OCI-LY1 (cell line): ENCODE measurements around the gene SLC16A14.

Experiments used
- H2AFZ ChIP-seq: fragments of 200-600 bp; sonication (generic), shearing (Covaris generic); 2 replicates; pipeline ENCODE4 v1.6.0; 2014; ENCODE audit warnings: antibody characterized with exemption, mild to moderate bottlenecking, low read length
- H3F3A ChIP-seq: fragments of 200-600 bp; sonication (generic), shearing (Covaris generic); 2 replicates; pipeline ENCODE4 v1.6.0; 2014; ENCODE audit warnings: mild to moderate bottlenecking, antibody characterized with exemption, low read length, moderate library complexity; ENCODE audit not compliant: insufficient read depth
- H3K27ac ChIP-seq: fragments of 200-600 bp; sonication (generic); 2 replicates; pipeline ENCODE4 v1.5.1; 2014; ENCODE audit warnings: low read length, mixed run types, mild to moderate bottlenecking, low read depth; ENCODE audit not compliant: poor library complexity, severe bottlenecking
- H3K27me3 ChIP-seq: fragments of 200-600 bp; sonication (generic); 2 replicates; pipeline ENCODE4 v1.6.0; 2014; ENCODE audit warnings: antibody characterized with exemption, mild to moderate bottlenecking, low read length, moderate library complexity; ENCODE audit not compliant: insufficient read depth
- H3K36me3 ChIP-seq: fragments of 200-600 bp; sonication (generic); 2 replicates; pipeline ENCODE4 v1.6.1; 2014; ENCODE audit warnings: mild to moderate bottlenecking, antibody characterized with exemption, low read length, moderate library complexity, mixed read lengths; ENCODE audit not compliant: insufficient read depth
- H3K4me1 ChIP-seq: fragments of 200-600 bp; sonication (generic); 2 replicates; pipeline ENCODE4 v1.5.1; 2014; ENCODE audit warnings: mild to moderate bottlenecking, low read length, moderate library complexity; ENCODE audit not compliant: insufficient read depth, severe bottlenecking
- H3K4me2 ChIP-seq: fragments of 200-600 bp; sonication (generic), shearing (Covaris generic); 2 replicates; pipeline ENCODE4 v1.6.1; 2014; ENCODE audit warnings: low read length
- H3K4me3 ChIP-seq: fragments of 200-600 bp; sonication (generic); 2 replicates; pipeline ENCODE4 v1.5.1; 2014; ENCODE audit warnings: low read length, low read depth, mild to moderate bottlenecking, mixed read lengths; ENCODE audit not compliant: poor library complexity, severe bottlenecking
- H3K79me2 ChIP-seq: fragments of 200-600 bp; shearing (Covaris generic); 2 replicates; pipeline ENCODE4 v1.6.1; 2016; ENCODE audit warnings: mixed run types, low read length, mixed read lengths; ENCODE audit not compliant: insufficient read depth
- H3K9ac ChIP-seq: fragments of 200-600 bp; sonication (generic), shearing (Covaris generic); 2 replicates; pipeline ENCODE4 v1.6.1; 2014; ENCODE audit warnings: mild to moderate bottlenecking, low read length, mixed read lengths
- H3K9me2 ChIP-seq: fragments of 200-600 bp; sonication (generic), shearing (Covaris generic); 2 replicates; pipeline ENCODE4 v1.6.1; 2014; ENCODE audit warnings: low read depth, mild to moderate bottlenecking, low read length, mixed read lengths
- H3K9me3 ChIP-seq: fragments of 200-600 bp; shearing (Covaris generic); 2 replicates; pipeline ENCODE4 v1.6.1; 2014; ENCODE audit warnings: low read length, mixed read lengths
- H4K20me1 ChIP-seq: fragments of 200-600 bp; sonication (generic), shearing (Covaris generic); 2 replicates; pipeline ENCODE4 v1.6.0; 2016; ENCODE audit warnings: mild to moderate bottlenecking, low read length; ENCODE audit not compliant: insufficient read depth
- CTCF ChIP-seq: fragments of 200-600 bp; sonication (generic), shearing (Covaris generic); IDR thresholded peaks from 2 replicates; pipeline ENCODE4 v1.5.1; 2017; ENCODE audit warnings: mild to moderate bottlenecking, antibody characterized with exemption, low read length, moderate library complexity, mixed read lengths
- EZH2 ChIP-seq: fragments of 200-600 bp; sonication (generic), shearing (Covaris generic); IDR thresholded peaks from 2 replicates; pipeline ENCODE4 v1.8.0; 2017; ENCODE audit warnings: borderline replicate concordance, mixed run types, mild to moderate bottlenecking, antibody characterized with exemption, low read length, moderate library complexity, mixed read lengths

SLC16A14 gene

GRCh38 chr2:230097841-230098240 lies 29.1 kb upstream of the SLC16A14 start:
- Histone ChIP-seq H3K27ac (no peak overlapping the region), H3K4me1 (no peaks in the 10 kb centered on the region), H3F3A (no peaks in the 10 kb centered on the region), H3K9me3 (0 out of 2 replicates have a peak, but pooled peaks cover 2% of the 10 kb centered on the region), H2AFZ (no peak overlapping the region), H3K36me3 (no peaks in the 10 kb centered on the region), H4K20me1 (no peaks in the 10 kb centered on the region), H3K9me2 (no peaks in the 10 kb centered on the region), H3K4me3 (no peak overlapping the region), H3K4me2 (no peak overlapping the region), H3K27me3 (no peaks in the 10 kb centered on the region), H3K9ac (no peak overlapping the region), H3K79me2 (no peaks in the 10 kb centered on the region)
- TF ChIP-seq CTCF (no peak), EZH2 (no peak)

- no peak for TF ChIP-seq CTCF
- no peak for TF ChIP-seq EZH2
- no peak overlapping the region for H3K4me2 ChIP-seq
These were observed 28.7 kb upstream of the SLC16A14 start for GRCh38 chr2:230097424-230097823.

GRCh38 chr2:230090967-230091366 lies 22.2 kb upstream of the SLC16A14 start:
- no peaks in the 10 kb centered on the region for H3K79me2 ChIP-seq
- no peaks in the 10 kb centered on the region for H3K9me3 ChIP-seq
- H3F3A ChIP-seq, result no peaks in the 10 kb centered on the region
- no peak overlapping the region for H2AFZ ChIP-seq
- no peaks in the 10 kb centered on the region for H3K36me3 ChIP-seq
- no peak overlapping the region for H3K4me2 ChIP-seq
- no peaks in the 10 kb centered on the region for H3K4me1 ChIP-seq
- no peaks in the 10 kb centered on the region for H3K9me2 ChIP-seq
- no peak overlapping the region for H3K27ac ChIP-seq
- no peak overlapping the region for H3K4me3 ChIP-seq
- no peaks in the 10 kb centered on the region for H4K20me1 ChIP-seq
- no peak overlapping the region for H3K9ac ChIP-seq
- H3K27me3 ChIP-seq, result no peaks in the 10 kb centered on the region
- TF ChIP-seq EZH2 (no peak), CTCF (no peak)

More at GRCh38 chr2:230097424-230097823, 28.7 kb upstream of the SLC16A14 start:
- Histone ChIP-seq H3K36me3 (no peaks in the 10 kb centered on the region), H4K20me1 (no peaks in the 10 kb centered on the region), H3K27me3 (no peaks in the 10 kb centered on the region), H2AFZ (no peak overlapping the region), H3K79me2 (no peaks in the 10 kb centered on the region), H3K4me1 (no peaks in the 10 kb centered on the region), H3K4me3 (no peak overlapping the region), H3K9me3 (no peaks in the 10 kb centered on the region), H3K9me2 (no peaks in the 10 kb centered on the region), H3F3A (no peaks in the 10 kb centered on the region), H3K27ac (no peak overlapping the region), H3K9ac (no peak overlapping the region)
